ENCODE measurements around the gene COA5. TPM values are rescaled to one million over a fixed set of nuclear protein-coding genes. Genes with fewer than 3 reads are reported as not detected.

COA5 gene
- total RNA-seq, 1 donor from 2014 or later = 26.6 TPM

GRCh38 chr2:98583816-98584618 lies 24.3 kb downstream of the COA5 start:
- ATAC-seq = no peak

GRCh38 chr2:98583276-98583675 lies 25.0 kb downstream of the COA5 start:
- H3K27me3 ChIP-seq = no peaks in the 10 kb centered on the region
- no peak for TF ChIP-seq CTCF (IDR thresholded peaks at IDR 0.05)
- peaks cover 71% of the 10 kb centered on the region for H3K36me3 ChIP-seq
- H3K9me3 ChIP-seq = no peaks in the 10 kb centered on the region
- H3K4me3 ChIP-seq = no peak overlapping the region
- ATAC-seq = no peak
- DNase-seq = no peak
- no peaks in the 10 kb centered on the region for H3K4me1 ChIP-seq
- intact Hi-C loops (cut with DNase I) = no loop called here
- no peak overlapping the region for H3K27ac ChIP-seq

More at GRCh38 chr2:98583816-98584618, 24.3 kb downstream of the COA5 start:
- Histone ChIP-seq H3K4me3 (no peak overlapping the region), H3K27ac (no peak overlapping the region), H3K36me3 (peaks cover 64% of the 10 kb centered on the region), H3K4me1 (no peaks in the 10 kb centered on the region), H3K9me3 (no peaks in the 10 kb centered on the region), H3K27me3 (no peaks in the 10 kb centered on the region)
- DNase-seq = no peak
- no peak for TF ChIP-seq CTCF (IDR thresholded peaks at IDR 0.05)
- intact Hi-C loops (cut with DNase I) = no loop called here

- H3K27ac ChIP-seq = no peak overlapping the region
- no peak overlapping the region for H3K4me3 ChIP-seq
- H3K27me3 ChIP-seq = no peaks in the 10 kb centered on the region
- peaks cover 72% of the 10 kb centered on the region for H3K36me3 ChIP-seq
- no peak for TF ChIP-seq CTCF (IDR thresholded peaks at IDR 0.05)
- H3K4me1 ChIP-seq = no peaks in the 10 kb centered on the region
- intact Hi-C loops (cut with DNase I) = no loop called here
- ATAC-seq = no peak
- DNase-seq = no peak
- no peaks in the 10 kb centered on the region for H3K9me3 ChIP-seq
Measured at GRCh38 chr2:98582523-98582922, 25.8 kb downstream of the COA5 start.

DNA sequence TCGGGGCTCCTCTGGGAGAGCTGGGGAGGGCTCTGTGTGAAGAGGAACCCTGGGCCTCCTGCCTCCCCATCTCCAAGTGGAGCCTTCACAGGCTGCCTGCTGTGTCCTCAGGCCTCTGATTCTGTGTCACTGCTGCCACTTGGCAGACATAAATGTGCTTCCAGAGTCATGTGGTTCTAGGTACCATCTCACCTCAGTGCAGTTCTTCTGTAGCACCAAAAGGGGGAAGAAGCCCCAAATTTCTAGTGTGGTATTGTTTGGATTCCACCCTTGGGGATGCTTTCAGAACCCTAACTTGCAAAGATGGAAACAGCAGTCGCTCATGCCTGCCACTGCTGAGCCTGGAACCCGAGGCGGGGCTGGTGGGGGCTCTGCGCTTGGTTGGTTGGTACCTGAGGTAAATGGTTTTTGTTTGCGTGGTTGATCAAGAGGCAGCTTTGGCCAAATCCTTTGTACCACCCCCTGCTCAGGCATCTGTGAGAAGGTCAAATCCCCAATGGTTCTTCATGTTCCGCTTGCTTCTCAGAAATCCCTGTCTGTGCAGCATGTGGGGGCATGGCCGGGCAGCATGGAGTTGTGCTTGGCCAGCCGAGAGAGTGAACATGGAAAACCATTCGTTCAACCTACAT lies 27.5 kb downstream of the COA5 start:
- no peak for TF ChIP-seq CTCF (IDR thresholded peaks at IDR 0.05)
- H3K36me3 ChIP-seq = peaks cover 73% of the 10 kb centered on the region
- H3K4me1 ChIP-seq = no peaks in the 10 kb centered on the region
- intact Hi-C loops (cut with DNase I) = no loop called here
- no peak overlapping the region for H3K27ac ChIP-seq
- DNase-seq (no peak), ATAC-seq (no peak)
- H3K27me3 ChIP-seq = no peaks in the 10 kb centered on the region
- H3K9me3 ChIP-seq = no peaks in the 10 kb centered on the region
- H3K4me3 ChIP-seq = no peak overlapping the region

DNA sequence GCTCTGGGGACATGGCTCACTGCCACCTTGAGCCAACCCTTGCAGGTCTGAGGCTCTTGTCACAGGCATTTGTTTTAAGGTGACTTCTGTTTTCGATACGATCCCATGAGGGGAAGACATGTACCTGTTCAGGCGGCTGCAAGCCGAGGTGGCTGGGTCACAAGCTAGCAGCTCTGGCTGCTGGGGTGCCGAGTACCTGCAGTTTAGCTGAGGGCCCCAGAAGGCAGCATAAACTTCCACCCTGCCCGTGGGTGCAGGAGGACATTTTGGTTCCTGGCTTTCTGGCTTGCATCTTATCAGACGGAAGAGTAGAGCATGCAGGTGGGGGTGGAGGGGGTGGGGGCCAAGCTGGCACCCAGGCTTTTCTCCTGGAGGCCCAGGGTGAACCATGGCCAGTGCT lies 28.4 kb downstream of the COA5 start:
- intact Hi-C loops (cut with DNase I) = no loop called here

More for the DNA sequence above, 28.4 kb downstream of the COA5 start:
- no peak for TF ChIP-seq CTCF (IDR thresholded peaks at IDR 0.05)
- no peak overlapping the region for H3K27ac ChIP-seq
- no peak overlapping the region for H3K4me3 ChIP-seq
- H3K9me3 ChIP-seq = no peaks in the 10 kb centered on the region
- no peaks in the 10 kb centered on the region for H3K27me3 ChIP-seq
- no peak for ATAC-seq
- peaks cover 80% of the 10 kb centered on the region for H3K36me3 ChIP-seq
- no peaks in the 10 kb centered on the region for H3K4me1 ChIP-seq
- no peak for DNase-seq
